NCI-H1048 (cell line): ENCODE data around the gene PKM.

Experiments
- DNase-seq: peaks from one replicate; lab custom pipeline; 2025; lab: John Stamatoyannopoulos, UW

PKM gene

GRCh38 chr15:72235298-72235697 lies 4.3 kb upstream of the PKM start:
- no peak for DNase-seq

DNA sequence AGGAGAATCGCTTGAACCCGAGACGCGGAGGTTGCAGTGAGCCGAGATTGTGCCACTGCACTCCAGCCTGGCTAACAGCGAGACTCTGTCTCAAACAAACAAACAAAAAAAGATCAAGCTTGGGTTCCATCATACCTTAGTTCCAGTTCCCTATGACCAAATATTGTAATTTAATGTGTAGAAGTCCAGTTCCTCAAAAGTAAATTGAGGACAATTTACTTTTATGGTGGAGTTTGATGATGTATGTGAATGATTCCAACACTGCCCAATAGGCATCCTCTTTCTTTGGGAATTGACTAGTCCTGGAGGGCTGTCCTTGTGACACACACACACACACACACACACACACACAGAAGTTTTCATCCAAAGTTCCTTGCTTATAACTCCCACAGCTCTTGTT lies 2.8 kb upstream of the PKM start:
- DNase-seq, result no peak

DNA sequence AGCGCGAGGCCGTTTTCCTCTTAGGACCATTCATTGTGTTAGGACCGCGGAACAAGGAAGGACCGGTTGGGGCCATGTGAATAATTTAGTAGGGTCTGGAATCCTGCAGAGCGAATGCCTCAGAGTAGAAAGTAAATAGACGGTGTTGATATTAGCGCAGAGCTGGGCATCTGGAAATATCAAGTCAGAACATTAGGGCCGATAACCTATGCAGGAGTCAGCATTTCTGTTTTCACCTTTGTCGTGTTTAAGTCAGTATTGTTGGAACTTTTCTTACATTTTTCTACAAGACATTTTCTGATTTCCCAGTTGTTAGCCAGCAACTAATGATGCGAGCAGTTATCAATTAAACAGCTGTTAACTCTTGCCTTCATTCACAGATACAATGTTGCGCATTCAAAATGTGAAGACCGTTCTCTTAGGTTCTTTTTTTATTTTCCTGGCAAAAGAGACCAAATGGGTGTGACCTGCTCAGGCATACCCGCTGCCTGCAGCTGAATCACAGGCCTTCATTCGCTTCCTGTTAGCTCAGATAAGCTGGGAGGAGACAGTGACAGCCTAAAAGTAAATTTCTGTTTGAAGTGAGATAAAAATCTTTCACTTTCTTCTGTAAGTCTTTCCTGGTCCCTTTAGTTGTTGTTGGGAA lies 966 bp upstream of the PKM start:
- no peak for DNase-seq

DNA sequence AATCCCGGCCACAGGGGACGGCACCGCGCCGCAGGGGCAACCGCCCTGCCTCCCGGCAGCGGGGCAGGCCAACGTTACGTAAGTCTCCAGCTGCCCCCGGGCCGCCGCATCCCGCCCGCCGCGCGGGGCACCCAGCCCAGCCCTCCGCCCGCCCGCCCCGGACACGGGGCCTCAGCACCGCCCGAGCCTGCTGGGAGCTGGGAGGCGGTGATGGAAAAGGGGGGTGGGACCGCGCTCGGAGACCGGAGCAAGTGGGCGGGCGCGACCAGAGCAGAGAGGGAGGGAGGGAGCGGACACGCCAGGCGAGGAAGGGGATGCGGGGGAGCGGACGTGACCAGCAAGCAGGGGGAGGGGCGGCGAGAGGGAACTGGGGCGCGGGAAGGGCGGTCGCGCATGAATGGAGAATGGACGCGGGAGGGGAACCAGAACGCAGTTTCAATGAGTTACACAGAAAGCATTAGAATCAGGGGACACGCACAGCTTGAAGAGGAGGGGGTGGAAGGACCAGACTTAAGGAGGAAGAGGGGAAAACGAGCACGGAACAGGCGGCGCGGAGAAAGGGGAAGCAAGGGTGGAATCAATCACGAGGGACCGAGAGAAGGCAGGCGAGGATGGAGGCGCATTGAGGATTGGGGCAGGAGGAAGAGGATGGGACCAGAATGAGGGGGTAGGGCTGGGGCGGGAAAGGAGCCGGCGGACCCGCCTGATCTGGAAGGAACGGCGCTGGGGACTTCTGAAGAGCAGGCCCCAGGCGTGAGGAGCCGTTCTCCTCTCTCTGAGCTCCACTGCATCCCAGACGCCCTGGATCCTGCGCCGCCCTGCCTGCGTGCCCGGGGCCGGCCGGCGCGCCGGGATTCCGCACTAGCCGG lies 559 bp downstream of the PKM start:
- peak; percentile 55 for DNase-seq

DNA sequence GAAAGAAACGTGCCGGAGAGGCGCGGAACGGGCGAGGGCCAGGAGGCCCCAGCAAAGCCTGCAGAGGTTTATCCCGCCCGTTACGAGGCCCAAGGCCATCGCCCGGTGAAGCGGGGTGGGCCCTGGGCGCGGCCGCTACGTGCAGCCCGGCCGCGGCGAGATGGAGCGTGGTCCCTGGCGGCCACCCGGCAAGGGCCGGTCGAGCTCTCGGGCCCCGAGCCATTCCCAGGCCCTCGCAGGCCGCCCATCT lies 1.1 kb downstream of the PKM start:
- no peak for DNase-seq

GRCh38 chr15:72229076-72229946 lies 1.7 kb downstream of the PKM start:
- DNase-seq, result no peak

DNA sequence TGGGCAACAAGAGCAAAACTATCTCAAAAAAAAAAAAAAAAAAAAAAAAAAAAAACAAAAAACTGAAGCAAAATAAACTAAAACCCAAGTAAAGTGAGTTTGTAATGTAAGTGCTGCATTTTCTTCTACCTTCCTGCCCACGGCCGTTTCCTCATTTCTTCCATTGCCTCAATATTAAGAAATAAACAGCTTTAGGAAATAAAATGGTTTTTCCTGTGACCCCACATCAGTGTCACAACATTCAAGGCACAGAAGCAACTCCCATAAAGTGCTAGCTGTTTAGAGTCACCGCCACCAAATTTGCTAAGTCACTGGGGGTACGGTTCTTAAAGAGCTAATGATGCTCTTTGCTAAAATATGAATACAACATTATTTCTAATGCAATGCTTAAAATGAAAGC lies 3.3 kb downstream of the PKM start:
- DNase-seq, result no peak

GRCh38 chr15:72227192-72227586 lies 3.8 kb downstream of the PKM start:
- DNase-seq, result no peak

DNA sequence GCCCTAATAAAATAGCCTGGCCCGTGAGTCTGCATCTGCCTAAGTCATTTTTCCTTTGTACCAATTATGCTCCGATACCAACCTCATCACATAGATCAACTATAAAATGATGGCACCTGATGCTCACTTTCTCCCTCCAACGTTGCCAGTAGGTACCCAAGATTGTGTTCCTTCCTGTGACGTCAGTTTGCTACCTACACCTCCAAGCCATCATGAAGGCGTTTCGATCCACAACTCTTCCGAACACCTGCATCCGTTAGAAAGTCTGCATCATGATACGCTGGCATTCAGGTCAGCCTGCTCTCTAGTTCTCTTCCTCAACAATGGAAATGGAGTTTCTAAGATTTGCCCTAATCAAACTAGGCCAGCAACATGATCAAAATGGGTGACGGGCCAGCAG lies 7.7 kb downstream of the PKM start:
- DNase-seq, result no peak

DNA sequence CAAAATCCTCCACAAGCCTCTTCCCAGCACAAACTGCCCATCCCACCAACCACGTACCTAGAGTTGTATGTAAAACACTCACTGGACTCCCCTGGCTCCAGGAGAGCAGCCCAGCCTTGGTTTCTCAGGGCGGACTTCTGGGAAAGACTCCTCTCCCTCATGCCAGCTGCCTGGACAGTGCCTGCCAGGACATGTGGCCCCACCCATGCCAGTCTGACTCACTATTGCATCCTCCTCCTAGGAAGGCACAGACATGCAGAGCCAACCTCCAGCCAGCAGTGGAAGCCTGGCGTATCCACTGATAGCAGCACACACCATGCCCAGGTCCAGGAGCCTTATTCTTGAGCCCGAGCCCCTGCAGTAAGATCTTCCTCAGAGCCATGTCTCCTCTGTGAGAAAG lies 8.6 kb downstream of the PKM start:
- DNase-seq, result no peak

DNA sequence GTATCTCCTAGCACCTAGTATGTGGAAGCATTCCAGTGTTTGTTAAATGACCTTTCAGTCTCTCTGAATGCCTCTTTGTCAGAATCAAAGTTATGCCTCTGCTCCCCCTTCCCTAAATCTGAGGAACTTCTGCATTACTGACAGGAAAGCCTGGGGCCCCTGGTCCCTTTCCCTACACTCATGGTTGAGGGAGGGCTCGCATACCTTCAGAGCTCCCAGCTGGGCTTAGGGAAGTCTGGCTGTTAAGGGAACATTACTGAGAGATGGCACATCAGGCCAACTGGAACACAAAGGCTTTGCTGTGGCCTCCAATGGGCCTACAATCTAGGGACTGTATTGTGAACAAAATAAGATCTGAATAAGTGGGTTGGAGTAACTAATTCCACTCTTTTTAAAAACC lies 10.3 kb downstream of the PKM start:
- DNase-seq, result no peak

GRCh38 chr15:72217216-72217615 lies 13.8 kb downstream of the PKM start:
- no peak for DNase-seq

GRCh38 chr15:72216079-72216478 lies 14.9 kb downstream of the PKM start:
- DNase-seq, result no peak

GRCh38 chr15:72207558-72208085 lies 23.4 kb downstream of the PKM start:
- DNase-seq, result no peak

- no peak for DNase-seq
Measured at GRCh38 chr15:72206677-72207000, 24.4 kb downstream of the PKM start.

GRCh38 chr15:72205896-72206676 lies 24.9 kb downstream of the PKM start:
- DNase-seq, result no peak

- DNase-seq, result no peak
Measured at GRCh38 chr15:72205273-72205672, 25.7 kb downstream of the PKM start.

- DNase-seq, result no peak
Measured at GRCh38 chr15:72203507-72203837, 27.5 kb downstream of the PKM start.

DNA sequence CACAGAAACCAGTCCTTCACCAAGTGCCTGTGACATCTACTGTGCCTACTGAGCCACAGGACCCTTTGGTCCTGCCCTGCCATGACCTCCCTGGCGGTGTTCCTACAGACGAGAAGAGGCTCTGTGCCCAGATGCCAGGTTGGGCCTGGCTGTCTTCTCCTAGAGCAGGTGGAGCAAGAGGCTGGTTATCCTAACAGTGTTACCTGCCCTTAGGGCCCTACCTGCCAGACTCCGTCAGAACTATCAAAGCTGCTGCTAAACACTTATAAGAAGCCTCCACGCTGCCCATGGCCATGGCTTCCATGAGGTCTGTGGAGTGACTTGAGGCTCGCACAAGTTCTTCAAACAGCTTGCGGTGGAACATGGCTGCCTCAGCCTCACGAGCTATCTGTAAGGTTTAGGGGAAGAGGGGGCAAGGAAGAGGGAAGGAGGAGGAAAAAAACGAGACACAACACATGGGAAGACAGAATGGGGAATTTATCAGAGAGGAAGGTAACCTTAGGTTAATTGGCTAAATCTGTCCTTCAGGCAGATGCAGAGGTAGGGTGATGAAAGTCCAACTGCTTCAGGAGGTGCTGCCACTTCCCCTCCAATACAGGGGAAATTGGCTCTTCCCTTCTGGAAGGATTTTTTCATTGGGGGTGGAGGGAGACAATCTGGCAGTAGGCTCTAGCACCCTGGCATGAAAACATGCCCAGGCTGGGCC lies 28.0 kb downstream of the PKM start:
- no peak for DNase-seq

GRCh38 chr15:72202302-72202701 lies 28.7 kb downstream of the PKM start:
- DNase-seq, result no peak

GRCh38 chr15:72201391-72201921 lies 29.5 kb downstream of the PKM start:
- DNase-seq, result no peak
